Activated T-cell treated with anti-CD3 and anti-CD28 coated beads for 48 hours (primary cell): Measurements from ENCODE around the gene MLLT11.
"Not testable (repeated sequence)": the region's sequence is repeated elsewhere in the genome, so short reads cannot be mapped to it uniquely, and the experiment has no call there.

Source experiments
- DNase-seq: peaks from one replicate; pipeline ENCODE4 v3.0.0-alpha.2; 2020; ENCODE audit warnings: low read depth

Gene MLLT11

DNA sequence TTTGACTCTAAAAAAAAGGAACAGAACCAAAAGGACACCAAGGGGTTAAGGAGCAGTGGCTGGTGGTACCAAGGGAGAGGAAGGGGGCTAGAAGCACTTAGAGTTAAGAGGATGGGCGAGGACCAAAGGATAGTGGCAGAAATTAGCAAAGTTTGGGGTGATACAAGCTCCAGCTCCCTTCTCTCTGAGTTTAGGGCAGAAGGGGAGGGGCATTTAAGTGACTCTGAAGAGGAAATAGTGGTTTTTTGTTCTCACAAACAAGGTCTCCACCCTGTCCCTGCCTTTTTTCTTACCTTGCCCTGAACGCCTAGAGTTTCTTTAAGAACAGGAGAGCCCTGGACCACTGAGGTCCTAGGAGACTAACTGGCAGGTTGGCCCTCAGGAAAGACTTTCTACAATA, 4.0 kb upstream of the MLLT11 start:
- no peak for DNase-seq

DNA sequence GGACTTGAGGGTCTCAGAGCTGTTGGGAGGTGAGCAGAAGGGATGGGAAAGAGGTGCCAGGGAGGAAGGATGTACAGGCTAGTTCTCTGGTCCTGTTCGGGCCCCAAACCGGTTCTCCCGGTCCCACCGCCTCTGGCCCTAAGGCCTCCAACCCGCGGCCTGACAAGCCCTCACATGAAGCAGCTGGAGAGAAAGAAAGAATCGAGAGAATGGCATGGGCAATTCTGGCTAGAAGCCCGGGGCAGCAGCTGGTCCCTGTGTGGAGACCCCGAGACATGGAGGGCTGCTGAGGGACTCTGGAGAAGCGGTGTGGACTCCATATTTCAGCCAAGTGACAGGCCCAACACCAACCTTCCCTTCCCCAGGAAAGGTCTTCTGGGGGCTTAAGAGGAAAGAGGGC, 1.5 kb upstream of the MLLT11 start:
- no peak for DNase-seq

DNA sequence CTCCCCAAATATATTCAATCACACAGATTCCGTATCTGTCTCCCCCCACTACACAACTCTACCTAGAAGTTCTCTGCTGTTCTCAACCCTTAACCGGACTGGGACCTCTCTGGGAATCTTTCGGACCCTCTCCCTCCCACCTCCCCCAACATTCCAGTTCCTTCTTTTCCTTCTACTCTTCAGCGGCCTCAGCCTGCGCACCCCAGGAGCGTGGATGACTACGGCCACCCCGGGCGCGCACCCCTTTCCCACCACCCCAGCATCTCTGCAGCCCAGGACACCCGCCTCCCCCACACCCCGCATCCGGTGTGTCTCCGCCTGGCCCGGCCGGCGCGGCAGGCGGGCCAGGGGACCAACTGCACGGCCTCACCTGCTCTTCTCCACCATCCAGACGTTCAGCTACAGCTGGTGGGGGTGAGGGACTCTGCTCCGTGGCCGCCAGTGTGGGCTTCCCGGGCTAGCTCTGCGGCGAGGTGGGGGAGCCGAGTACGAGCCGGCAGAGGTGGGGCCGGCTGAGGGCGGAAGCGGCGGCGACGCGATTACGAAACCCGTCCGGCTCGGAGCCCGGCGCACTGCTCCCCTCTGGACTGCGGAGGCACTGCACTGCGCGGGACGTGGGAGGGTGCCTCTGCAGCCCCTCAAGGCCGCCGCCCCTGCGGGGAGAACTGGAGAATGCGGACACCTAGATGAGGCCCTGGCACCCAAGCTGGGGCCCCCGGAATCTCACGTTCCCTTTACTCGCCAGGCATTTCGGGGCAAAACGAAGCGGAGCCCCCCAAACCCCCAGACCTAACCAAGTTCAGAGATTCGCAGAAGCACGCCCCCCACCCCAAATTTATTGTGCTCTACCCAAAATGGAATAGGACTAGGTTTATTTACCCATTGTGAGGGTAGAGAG, 839 bp upstream of the MLLT11 start, which contains the start of gene CDC42SE1:
Gene CDC42SE1 (minus strand): TSS at position 514 of the 898 bp plus-strand sequence. CDS start 3,892 bp downstream, outside the sequence.
- DNase-seq = peak; percentile 86

DNA sequence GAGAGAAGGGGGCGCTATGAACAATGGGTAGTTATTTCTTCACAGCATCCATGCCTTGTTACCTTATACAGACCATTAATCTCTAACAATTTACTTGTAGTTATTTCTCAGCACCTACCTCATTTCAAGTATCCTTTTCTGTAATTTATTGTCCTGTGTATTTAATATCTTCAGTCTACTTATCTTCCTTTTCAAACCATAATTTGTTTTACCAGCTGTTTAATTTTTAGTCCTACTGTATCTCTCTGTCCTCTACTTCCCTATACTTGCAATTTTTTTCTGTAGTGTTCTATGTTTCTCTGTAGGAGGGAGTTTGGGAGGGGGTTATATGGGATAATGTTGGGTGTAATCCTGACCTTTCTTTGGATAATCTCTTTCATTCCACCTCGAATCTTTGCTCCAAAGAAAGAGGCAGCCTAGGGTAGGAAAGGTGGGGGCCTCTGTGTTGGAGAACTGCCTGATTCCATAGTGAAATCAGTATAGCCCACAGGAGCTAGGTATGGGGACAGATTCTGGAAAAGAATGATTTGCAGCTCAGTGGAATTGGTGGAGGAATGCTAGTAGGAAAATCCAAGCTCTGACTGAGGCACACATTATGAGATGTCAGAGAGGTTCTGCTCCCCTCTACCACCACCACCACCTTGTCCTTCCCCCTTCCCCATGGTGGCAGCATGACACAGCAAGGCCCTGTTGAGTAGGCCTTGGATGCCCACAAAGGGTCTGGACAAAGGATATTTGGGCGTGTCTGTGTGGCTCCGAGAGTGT, 642 bp downstream of the MLLT11 start:
- no peak for DNase-seq

DNA sequence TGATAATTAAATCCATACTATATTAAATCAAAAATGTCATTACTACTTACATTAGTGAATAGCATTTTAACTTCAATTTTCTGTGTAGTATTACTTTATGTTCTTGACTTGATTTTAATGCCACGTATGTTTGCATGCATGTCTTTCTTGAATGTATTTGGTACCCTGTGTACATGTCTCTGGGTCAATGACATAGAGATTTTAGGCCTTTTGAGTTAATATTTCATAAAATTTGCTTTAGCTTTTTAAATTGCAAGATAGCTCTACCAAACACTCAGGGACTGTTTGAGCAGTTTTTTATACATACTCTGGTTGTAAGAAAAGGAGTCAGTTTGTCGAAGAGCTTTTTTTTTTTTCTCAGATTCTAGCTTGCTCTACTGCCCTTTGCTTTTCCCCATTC, 1.5 kb downstream of the MLLT11 start:
- DNase-seq = no peak

DNA sequence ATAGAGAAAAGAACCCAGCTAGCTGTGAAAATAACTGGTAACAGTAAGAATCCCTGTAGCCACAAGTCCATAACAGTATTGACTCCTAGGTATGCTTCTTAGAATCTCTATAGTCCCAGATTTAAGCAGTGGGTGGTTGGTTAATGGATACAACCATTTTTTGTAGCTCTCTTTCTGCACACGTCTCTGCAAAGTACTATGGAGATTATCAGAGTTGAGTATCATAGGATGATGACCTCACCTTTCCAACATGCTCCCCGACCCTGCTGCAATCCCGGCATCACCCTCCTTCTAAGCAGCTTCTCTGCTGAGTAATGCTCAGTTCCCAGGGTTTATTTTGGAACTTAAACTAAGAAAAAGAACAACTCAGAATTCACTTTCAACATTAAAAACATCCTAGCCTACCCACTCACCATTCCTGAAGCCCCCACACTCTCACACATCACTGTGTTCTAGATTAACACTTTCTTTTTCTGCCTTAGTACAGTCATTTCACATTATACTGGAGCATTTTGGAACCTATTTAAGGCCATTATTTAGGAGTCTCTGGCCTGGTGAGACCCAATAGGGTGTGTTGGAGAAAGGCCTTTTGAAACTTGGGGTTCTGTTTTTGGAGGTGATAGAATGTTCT, 2.7 kb downstream of the MLLT11 start:
- DNase-seq = no peak

DNA sequence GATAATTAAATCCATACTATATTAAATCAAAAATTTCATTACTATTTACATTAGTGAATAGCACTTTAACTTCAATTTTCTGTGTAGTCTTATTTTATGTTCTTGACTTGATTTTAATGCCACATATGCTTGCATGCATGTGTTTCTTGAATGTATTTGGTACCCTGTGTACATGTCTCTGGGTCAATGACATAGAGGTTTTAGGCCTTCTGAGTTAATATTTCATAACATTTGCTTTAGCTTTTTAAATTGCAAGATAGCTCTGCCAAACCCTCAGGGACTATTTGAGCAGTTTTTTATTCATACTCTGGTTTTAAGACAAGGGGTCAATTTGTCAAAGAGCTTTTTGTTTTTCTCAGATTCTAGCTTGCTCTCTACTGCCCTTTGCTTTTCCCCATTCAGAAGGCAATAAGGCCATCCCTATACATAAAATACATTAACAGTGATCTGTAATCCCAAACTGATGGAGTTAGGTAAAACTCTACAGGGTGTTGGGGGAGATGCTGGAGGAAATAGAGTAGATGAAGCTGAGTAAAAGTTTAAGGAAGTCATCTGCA, 5.0 kb downstream of the MLLT11 start:
- DNase-seq = no peak

DNA sequence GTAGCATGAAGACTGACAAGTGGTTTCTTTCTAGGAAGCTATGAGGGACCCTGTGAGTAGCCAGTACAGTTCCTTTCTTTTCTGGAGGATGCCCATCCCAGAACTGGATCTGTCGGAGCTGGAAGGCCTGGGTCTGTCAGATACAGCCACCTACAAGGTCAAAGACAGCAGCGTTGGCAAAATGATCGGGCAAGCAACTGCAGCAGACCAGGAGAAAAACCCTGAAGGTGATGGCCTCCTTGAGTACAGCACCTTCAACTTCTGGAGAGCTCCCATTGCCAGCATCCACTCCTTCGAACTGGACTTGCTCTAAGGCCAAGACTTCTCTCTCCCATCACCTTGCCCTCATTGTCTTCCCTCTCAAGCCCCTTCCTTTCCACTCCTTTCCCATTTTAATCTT, 7.0 kb downstream of the MLLT11 start:
- no peak for DNase-seq

DNA sequence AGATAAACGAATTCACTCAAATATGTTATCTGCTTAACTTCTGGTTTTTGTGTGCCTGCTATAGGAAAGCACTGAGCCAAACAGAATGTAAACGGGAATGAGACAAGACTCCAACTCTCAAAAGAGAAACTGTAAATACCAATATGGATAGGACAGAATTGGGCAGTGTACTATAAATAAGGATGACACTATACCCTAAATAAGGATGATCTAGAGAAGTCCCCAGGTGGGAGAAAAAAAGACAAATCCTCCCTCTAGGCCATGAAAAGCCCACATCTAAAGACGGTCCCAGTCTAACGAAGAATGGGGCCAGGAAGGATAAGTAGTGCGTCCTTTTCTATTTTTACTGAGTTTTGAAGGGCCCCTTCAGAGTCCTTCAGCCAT, 8.9 kb downstream of the MLLT11 start:
- DNase-seq = no peak

DNA sequence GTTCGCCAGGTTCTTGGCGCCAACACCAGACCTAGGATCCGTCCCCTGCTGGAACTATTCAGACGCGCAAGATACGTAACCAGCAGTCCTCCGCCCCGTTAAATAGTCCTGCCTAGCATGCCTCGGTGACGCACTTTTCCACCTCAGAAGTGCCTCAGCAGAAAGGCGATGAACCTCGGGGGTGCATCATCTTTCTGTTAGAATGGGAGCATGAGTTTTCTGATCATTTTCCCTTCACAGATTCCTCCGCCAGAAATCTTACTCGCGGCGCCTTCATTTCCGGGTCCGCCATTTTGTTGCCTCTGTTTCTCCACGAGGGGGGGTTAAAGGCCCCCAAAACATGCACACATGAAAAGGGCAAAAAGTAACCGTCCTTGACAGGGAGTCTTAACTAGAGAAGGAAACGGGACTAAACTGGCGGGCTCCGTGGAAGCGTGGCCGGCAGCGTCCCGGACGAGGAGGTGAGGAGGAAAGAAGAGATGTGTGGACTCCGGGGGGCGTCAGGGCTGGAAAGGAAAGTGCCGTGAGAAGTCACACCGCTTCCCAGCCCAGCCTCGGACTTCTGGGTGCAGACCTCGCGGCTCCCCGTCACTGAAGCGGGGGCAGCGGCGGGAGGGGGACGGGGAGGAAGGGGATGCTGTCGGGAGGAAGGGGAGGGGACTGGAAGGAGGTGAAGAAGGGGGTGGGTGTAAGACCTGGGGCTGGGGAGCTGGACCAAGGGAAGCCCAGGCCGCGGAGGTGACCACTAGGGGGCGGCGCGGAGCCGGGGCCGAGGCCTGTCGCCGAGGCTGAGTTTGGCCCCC, 10.5 kb downstream of the MLLT11 start, which contains the start of gene GABPB2:
Gene GABPB2 (plus strand): TSS at position 288 of the 803 bp plus-strand sequence. CDS start 17,429 bp downstream, outside the sequence.
- DNase-seq = peak; percentile 87

DNA sequence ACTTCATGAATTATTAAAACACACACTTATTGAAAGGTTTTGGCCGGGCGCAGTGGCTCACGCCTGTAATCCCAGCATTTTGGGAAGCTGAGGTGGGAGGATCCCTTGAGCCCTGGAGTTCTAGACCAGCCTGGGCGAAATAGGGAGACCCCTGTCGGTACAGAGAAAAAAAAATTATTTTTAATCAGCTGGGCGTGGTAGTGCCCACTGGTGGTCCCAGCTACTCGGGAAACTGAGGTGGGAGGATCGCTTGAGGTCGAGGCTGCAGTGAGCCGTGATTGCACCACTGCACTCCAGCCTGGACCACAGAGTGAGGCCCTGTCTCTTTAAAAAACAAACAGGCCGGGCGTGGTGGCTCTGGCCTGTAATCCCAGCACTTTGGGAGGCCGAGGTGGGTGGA, 12.0 kb downstream of the MLLT11 start:
- no peak for DNase-seq

DNA sequence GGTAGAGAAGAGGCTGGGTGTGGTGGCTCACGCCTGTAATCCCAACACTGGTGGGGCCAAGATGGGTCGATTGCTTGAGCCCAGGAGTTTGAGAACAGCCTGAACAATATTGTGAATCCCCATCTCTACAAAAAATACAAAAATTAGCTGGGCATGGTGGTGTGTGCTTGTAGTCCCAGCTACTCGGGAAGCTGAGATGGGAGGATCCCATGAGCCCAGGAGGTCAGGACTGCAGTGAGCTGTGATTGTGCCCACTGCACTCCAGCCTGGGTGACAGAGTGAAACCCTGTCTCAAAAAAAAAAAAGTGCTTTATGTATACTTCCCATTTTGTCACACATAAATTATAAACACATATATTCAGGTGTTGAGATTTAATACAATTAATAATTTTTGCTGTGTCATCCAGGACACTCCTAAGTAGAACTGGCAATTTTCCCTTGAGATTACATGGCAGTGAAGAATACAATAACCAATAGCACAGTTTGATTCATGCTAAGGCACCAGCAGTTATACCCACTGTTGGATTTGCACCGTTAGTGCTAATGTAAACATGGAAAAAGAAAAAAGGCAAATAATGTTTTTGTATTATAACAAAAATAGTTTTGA, 25.9 kb downstream of the MLLT11 start:
- no peak for DNase-seq

DNA sequence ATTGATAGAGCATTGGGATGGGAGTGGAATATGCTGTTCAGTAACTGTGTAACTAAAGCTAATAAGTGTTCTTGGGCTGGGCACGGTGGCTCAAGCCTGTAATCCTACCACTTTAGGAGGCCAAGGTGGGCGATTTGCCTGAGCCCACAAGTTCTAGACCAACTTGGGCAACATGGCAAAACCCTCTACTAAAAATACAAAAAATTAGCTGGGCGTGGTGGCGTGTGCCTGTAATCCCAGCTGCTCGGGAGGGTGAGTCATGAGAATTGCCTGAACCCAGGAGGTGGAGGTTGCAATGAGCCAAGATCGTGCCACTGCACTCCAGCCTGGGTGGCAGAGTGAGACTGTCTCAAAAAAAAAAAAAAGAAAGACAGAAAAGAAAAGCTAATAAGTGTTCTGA, 37.2 kb downstream of the MLLT11 start:
- DNase-seq = not testable (repeated sequence)

DNA sequence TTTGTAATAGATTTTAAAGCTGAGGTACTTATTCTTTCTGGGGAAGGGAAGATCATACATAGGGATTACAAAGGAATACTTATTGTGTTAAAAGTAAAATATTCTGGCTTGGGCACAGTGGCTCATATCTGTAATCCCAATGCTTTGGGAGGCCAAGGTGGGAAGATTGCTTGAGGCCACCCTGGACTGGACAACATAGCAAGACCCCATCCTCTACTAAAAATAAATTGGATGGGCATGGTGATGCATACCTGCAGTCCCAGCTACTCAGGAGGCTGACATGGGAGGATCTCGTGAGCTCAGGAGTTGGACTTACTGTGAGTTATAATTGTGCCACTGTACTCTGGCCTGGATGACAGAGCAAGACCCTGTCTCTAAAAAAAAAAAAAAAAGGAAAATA, 37.9 kb downstream of the MLLT11 start:
- DNase-seq = no peak

DNA sequence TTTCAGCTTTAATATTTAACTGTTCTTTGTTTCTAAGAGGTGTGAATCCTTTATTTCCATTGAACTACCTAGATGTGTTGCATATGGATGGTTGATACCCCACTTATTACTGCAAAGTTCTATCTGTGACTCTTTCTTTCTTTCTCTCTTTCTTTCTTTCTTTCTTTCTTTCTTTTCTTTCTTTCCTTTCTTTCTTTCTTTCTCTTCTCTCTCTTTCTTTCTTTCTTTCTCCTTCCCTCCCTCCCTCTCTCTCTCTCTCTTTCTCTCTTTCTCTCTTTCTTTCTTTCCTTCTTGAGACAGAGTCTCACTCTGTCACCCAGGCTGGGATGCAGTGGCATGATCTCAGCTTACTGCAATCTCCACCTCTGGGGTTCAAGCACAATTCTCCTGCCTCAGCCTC, 44.4 kb downstream of the MLLT11 start:
- no peak for DNase-seq

DNA sequence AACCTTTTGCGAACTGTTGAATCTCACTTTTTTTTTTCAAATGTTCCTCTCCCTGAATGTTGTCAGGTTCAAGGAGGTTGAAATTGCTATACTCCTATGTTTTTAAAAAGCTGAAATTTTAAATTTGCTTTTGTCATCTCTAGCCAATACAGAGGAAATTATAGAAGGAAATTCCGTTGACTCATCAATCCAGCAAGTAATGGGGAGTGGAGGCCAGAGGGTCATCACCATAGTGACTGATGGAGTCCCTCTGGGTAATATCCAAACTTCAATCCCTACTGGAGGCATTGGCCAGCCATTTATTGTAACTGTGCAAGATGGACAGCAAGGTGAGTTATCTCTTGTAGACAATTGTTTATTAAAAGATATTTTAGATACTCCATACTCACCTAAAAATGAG, 46.7 kb downstream of the MLLT11 start:
- DNase-seq = no peak

DNA sequence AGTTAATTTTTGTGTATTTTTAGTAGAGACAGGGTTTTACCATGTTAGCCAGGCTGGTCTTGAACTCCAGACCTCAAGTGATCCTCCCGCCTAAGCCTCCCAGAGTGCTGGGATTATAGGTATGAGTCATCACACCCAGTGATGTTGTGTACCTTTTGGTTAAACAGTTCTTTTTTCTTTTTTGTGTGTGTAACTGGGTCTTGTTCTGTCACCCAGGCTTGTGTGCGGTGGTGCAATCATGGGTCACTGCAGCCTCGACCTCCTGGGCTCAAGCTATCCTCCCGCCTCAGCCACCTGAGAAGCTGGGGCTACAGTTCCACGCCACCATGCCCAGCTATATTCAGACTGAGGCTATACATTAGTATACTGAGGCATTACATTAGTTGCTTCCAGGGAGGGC, 48.1 kb downstream of the MLLT11 start:
- no peak for DNase-seq

DNA sequence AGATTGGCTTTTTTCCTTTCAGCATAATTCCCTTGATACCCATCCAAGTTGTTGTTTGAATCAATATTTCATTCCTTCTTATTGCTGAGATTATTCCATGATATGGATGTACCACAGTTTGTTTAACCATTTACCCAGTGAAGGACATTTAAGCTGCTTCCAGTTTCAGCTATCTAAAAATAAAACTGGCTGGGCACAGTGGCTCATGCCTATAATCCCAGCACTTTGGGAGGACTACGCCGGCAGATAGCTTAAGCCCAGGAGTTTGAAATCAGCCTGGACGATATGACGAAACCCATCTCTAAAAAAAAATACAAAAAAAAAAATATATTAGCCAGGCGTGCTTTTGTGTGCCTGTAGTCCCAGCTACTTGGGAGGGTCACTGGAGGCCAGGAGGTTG, 53.7 kb downstream of the MLLT11 start:
- no peak for DNase-seq
